ENCODE measurements around the gene RNLS.

RNLS gene

GRCh38 chr10:88261152-88261551 is 322.0 kb downstream of the RNLS start:
- Histone ChIP-seq H3K4me2 (ENCODE audit: low read length) (no peak overlapping the region), H3K9ac (no peak overlapping the region), H3K79me2 (no peaks in the 10 kb centered on the region), H3K9me3 (ENCODE audit: control insufficient read depth, low read length) (no peaks in the 10 kb centered on the region), H3K36me3 (ENCODE audit: control insufficient read depth, insufficient read depth, low read length) (no peaks in the 10 kb centered on the region), H3K27ac (no peak overlapping the region), H2AFZ (no peak overlapping the region), H3K27me3 (ENCODE audit: control insufficient read depth, insufficient read depth, low read length) (no peaks in the 10 kb centered on the region), H3K4me3 (ENCODE audit: low read depth, low read length) (no peak overlapping the region), H3K4me1 (no peaks in the 10 kb centered on the region)
- no peak for TF ChIP-seq CTCF (IDR thresholded peaks at IDR 0.05)

GRCh38 chr10:88260329-88261051 is 322.6 kb downstream of the RNLS start:
- Histone ChIP-seq H3K9me3 (ENCODE audit: control insufficient read depth, low read length) (no peaks in the 10 kb centered on the region), H3K27ac (no peak overlapping the region), H3K9ac (no peak overlapping the region), H3K4me1 (no peaks in the 10 kb centered on the region), H2AFZ (no peak overlapping the region), H3K36me3 (ENCODE audit: control insufficient read depth, insufficient read depth, low read length) (no peaks in the 10 kb centered on the region), H3K79me2 (no peaks in the 10 kb centered on the region), H3K4me2 (ENCODE audit: low read length) (no peak overlapping the region), H3K4me3 (ENCODE audit: low read depth, low read length) (no peak overlapping the region), H3K27me3 (ENCODE audit: control insufficient read depth, insufficient read depth, low read length) (no peaks in the 10 kb centered on the region)
- no peak for TF ChIP-seq CTCF (IDR thresholded peaks at IDR 0.05)

- no peak overlapping the region for H3K9ac ChIP-seq
- H3K9me3 ChIP-seq (ENCODE audit: control insufficient read depth, low read length), result no peaks in the 10 kb centered on the region
- H3K4me3 ChIP-seq (ENCODE audit: low read depth, low read length), result no peak overlapping the region
- H3K4me2 ChIP-seq (ENCODE audit: low read length), result no peak overlapping the region
- no peaks in the 10 kb centered on the region for H3K27me3 ChIP-seq (ENCODE audit: control insufficient read depth, insufficient read depth, low read length)
- H2AFZ ChIP-seq, result no peak overlapping the region
- no peak for TF ChIP-seq CTCF (IDR thresholded peaks at IDR 0.05)
- H3K4me1 ChIP-seq, result no peaks in the 10 kb centered on the region
- H3K27ac ChIP-seq, result no peak overlapping the region
- H3K36me3 ChIP-seq (ENCODE audit: control insufficient read depth, insufficient read depth, low read length), result no peaks in the 10 kb centered on the region
- H3K79me2 ChIP-seq, result no peaks in the 10 kb centered on the region
These were observed 323.7 kb downstream of the RNLS start for GRCh38 chr10:88259381-88259780.

GRCh38 chr10:88256886-88257285 is 326.2 kb downstream of the RNLS start:
- no peak for TF ChIP-seq CTCF (IDR thresholded peaks at IDR 0.05)
- no peaks in the 10 kb centered on the region for H3K36me3 ChIP-seq (ENCODE audit: control insufficient read depth, insufficient read depth, low read length)
- H3K9me3 ChIP-seq (ENCODE audit: control insufficient read depth, low read length), result no peaks in the 10 kb centered on the region
- no peak overlapping the region for H3K4me2 ChIP-seq (ENCODE audit: low read length)
- no peaks in the 10 kb centered on the region for H3K4me1 ChIP-seq
- H3K4me3 ChIP-seq (ENCODE audit: low read depth, low read length), result no peak overlapping the region
- H2AFZ ChIP-seq, result no peak overlapping the region
- H3K27ac ChIP-seq, result peak overlapping the region; percentile 54
- H3K9ac ChIP-seq, result no peak overlapping the region
- no peaks in the 10 kb centered on the region for H3K27me3 ChIP-seq (ENCODE audit: control insufficient read depth, insufficient read depth, low read length)
- no peaks in the 10 kb centered on the region for H3K79me2 ChIP-seq
